Lung microvascular endothelial cell (primary cell): ENCODE results near the gene NEBL. TPM values are rescaled to one million over a fixed set of nuclear protein-coding genes. Genes with fewer than 3 reads are reported as not detected.
A peak's percentile ranks its signal among the peaks of the same experiment; 100 is the strongest.

Experiments
- DNase-seq, 2 donors: peaks; one replicate each; pipeline versions ENCODE4 v3.0.0 to v3.0.0-alpha.2; 2010; ENCODE audit warnings: low read depth in 2 of 2
- total RNA-seq: library from RNA; depleted of rRNA; stranded (reverse); fragments of >200 nt; gene quantifications from 2 replicates; pipeline ENCODE4 v1.2.1, GENCODE V29; 2014

NEBL gene
- total RNA-seq, 1 donor from 2014 or later, result 4.4 TPM

DNA sequence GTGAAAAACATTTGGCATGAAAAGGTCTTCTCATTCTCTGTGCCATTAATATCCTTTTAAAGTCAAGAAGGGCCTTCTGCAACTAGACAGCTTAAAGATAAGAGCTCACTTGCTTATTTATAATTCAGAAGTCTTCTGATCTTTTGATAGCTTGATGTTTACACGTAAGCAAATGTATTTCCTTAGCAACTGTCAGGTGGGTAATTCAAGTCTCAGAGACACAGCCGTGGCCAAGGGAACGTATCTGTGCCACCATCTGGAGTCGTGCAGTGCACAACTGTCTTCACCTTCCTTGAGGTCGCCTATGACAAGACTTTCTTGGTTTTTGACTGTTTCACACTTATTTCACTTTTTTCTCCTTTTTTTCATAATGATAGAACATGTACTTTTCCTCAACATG, 4.0 kb upstream of the NEBL start:
- no peak for DNase-seq

DNA sequence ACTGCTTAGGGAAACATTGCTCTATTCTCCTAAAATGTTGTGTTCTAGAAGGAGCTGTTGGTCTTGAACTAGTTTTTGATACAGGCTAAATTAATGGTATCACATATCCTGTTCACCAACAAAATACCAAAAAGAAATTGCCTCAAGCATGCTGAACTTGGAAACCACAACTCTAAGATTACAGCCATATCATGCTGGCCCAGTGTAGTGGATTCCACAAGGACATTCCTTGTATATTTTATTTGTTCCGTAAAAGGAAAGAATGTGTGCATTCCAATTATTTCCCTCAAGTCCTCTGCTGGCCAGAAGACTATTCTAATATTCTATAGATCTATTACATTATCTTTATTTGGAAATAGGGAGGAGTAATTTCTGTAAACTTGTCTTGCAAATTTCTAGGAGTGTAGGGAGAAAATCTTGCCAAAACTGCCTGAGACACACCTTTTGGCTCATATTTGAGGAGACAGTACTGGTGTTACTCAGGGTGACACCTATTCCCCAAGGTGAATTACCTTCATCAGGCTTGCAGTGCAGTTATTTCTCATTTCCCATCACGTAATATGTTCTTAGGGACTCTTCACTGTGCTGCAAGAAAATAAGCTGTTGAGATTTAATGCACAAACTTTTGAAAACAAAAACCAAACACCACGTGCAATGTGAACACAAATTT, 1.9 kb upstream of the NEBL start:
- DNase-seq, result no peak

- DNase-seq, result no peak
Measured at GRCh38 chr10:20893297-20893696, 3.8 kb downstream of the NEBL start.

GRCh38 chr10:20892796-20893195, 4.3 kb downstream of the NEBL start:
- no peak for DNase-seq

- no peak for DNase-seq
Measured at GRCh38 chr10:20892011-20892585, 5.0 kb downstream of the NEBL start.

GRCh38 chr10:20891338-20891714, 5.8 kb downstream of the NEBL start:
- peak in 1 of 2 donors; percentile 60 for DNase-seq

DNA sequence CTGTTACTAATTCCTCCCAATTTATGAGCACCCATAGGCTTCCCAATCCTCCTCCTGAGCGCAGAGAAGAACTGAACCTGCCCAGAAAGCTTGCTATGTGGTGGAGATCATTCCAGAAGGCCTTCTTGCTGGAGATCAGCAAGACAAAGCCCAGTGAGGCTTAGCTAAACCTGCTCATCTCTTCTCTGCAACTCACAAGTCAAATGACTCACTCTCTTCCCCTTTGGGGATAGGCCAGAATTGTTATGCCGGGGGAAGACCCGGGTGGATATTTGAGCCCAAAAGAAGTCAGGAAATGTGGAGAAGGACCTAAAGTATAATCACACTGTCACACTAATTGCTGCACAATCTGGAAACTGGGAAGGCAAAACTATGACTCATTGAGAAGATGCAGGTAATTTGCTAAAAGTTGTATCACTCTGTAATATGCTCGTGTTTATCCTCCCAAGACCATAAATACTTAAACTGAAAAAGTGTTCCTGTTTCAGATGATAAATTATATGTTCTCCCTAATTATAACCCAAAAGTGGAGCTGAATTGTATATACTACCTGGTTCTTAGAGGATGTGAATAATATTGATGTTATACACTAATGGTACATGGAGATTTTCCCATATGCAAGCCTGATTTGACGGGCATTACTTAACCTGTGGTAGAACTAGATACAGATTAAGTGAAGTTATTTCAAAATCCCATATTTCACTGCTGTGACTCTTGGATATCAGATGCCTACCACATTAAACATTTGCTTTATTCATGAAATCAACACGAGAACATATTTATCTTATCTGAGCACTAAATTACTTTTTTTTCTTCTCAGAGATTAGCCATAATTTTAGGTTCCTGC, 6.4 kb downstream of the NEBL start:
- peak in 1 of 2 donors; percentile 64 for DNase-seq

GRCh38 chr10:20890009-20890408, 7.1 kb downstream of the NEBL start:
- DNase-seq, result peak in 1 of 2 donors; percentile 8

DNA sequence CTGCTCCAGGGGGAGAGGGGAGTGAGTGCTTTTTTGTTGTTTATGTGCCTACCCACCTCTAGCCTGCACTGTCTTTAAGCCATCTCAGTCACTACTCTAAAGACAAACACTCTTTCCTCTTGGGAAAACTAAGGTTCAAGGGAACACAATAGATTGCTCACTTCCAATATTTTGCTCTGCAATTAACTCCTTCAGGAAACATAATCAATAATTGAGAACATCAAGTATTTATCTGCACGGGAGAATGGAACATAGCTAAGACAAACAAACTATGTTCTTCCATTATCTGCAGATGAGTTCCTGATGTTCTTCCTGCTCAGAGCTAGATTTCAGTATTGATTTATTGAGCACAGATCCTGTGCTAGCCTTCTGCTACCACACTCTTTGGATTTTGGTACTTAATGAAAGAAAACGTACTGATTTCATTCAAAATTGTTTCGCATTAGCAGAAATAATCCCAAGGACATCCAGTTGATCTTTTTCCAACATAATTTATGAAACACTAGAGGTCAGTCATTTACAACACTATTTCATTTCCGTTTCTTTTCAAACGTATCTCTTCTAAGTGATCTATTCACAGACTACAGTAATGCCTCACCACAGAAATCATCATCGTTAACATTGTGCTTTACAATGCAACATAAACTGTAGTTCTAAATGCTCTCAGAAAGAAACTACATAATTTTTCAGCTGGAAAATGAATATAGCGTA, 8.3 kb downstream of the NEBL start:
- DNase-seq, result peak in 1 of 2 donors; percentile 13

DNA sequence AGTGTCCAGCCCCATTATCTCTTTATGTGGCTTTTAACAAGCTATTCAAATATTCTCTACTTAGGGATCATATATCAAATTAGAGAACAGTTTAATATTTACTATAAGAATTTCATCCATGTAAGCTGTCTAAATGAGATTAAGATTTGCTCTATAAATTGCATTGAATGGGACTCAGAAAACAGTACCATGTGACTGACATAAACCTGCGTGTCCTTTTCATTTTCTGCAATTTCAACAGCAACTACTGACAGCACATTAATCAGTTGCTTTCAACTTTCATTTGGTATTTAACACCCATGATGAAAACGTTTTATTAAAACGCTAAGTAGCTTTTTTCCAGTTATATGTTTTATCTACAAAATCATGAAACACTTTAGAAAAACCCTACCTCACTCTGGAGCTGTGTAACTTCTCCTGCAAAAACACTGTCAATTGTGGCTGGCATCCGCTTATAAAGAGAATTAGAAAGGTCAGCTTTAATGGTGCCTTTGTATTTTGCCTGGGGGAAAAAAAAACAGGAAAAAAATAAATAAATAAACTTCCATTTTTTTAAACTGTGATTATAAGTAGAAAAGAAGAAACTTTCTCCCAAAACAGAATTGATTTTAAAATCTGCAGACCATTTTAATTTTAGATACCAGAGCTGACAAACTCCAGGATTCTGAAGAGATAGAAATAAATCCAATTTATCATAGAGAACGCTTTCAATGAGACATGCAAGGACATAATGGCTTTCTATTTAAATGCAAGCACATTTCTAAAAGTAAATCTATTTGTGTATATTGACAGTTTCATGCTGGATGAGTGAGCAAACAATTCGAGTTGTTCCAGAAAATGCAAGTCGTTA, 9.2 kb downstream of the NEBL start:
- DNase-seq, result no peak

GRCh38 chr10:20885678-20886077, 11.4 kb downstream of the NEBL start:
- no peak for DNase-seq

GRCh38 chr10:20883552-20883951, 13.6 kb downstream of the NEBL start:
- DNase-seq, result no peak

DNA sequence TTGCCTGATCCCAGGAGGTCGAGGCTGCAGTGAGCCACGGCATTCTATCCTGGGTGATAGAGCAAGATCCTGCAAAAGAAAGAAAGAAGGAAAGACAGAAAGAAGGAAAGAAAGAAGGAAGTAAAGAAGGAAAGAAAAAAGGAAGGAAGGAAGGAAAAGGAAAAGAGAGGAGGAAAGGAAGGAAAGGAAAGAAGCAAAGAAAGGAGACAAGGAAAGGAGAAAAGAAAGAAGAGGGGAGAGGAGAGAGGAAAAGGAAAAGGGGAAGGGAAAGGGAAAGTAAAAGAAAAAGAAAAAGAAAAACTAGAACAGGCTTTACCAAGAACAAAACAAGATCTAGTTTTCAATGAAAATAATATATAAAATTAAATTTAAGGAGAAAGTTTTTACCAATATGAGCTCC, 15.0 kb downstream of the NEBL start:
- no peak for DNase-seq

GRCh38 chr10:20879136-20879535, 18.0 kb downstream of the NEBL start:
- DNase-seq, result peak in 1 of 2 donors; percentile 52

DNA sequence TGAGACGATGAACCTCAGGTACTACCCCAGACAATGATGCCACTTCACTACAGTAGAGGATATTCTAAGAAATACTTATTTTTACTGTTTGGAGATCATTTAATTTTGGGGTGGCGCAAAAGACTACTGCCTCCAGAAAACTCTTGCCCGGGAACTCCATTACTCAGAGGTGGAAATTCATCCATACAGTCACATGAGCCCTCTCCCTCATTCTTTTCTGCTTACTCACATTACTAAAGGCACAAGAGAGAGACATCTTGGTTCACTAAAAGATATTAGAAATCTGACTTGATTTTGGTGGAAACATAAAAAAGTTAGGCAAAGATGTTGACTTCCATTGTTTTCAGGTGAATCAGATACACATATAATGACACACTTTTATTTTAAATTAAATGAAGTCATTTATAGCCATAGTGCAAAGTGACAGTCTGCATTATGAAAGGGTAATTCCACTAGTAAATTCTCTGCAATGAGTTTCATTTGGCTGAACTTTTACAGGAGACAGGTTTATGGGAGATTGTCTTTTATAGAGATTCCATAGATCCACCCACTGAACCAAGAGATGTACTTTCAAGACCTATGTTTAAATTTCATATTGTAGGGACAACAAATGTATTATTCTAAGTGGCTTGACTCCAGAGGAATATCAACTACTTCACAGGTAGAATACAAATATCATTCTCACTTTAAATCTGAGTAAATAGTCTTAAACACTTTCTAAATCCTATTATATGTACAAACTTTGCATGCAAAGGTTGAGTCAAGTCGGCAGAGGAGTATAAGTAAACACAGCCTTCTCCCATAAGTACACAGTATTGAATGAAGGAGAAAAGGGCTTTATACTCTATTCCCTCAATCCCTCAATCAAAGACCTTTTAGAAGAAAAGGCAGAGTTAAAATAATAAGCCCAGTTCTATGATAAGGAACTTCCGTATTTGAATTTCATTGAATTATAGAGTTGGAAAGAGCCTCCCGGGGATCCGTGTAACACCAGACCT, 18.8 kb downstream of the NEBL start:
- DNase-seq, result peak in 1 of 2 donors; percentile 15

GRCh38 chr10:20877554-20877953, 19.6 kb downstream of the NEBL start:
- no peak for DNase-seq

GRCh38 chr10:20874261-20874660, 22.9 kb downstream of the NEBL start:
- no peak for DNase-seq

GRCh38 chr10:20871970-20872369, 25.1 kb downstream of the NEBL start:
- DNase-seq, result no peak

DNA sequence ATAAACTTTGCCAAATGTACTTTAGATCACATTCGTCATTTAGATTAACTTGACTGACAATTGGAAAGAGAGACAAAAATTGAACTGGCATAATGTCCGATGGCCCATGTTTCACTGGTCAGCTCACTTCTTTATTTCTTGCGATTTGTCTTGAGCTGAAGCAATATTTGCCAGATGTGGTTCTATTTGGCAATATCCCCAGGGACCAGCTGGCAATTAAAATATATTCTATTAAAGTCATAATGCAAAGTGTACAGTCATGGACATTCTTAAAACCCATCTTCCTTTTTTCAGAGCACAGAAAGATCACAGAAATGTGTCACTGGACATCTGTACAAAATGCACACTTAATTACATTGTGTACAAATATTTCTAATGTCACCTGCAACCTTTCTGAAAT, 26.3 kb downstream of the NEBL start:
- no peak for DNase-seq

GRCh38 chr10:20863008-20863407, 34.1 kb downstream of the NEBL start:
- DNase-seq, result no peak
